Activated naive CD8-positive, alpha-beta T cell treated with anti-CD3 and anti-CD28 coated beads, Interleukin-2, amount 10 ng/mL, durations not matched to agents 7 days and 5 days (primary cell): ENCODE data around the gene PIH1D2. TPM values are rescaled to one million over a fixed set of nuclear protein-coding genes. Genes with fewer than 3 reads are reported as not detected.
A peak's percentile ranks its signal among the peaks of the same experiment; 100 is the strongest.
"Not testable (repeated sequence)": the region's sequence is repeated elsewhere in the genome, so short reads cannot be mapped to it uniquely, and the experiment has no call there.

Experiments used
- ATAC-seq: fragments of 150-1000 bp; cut with Tn5 transposase; one replicate; pipeline ENCODE4 v1.10.0; 2021; ENCODE audit warnings: low read depth, moderate library complexity
- POLR2A ChIA-PET: fragments of 350-600 bp; sonication (Branson Sonifier 250); formaldehyde crosslinking; loops from one replicate; lab custom pipeline; 2021; ENCODE audit warnings: antibody characterized with exemption; lab: Charles Lee
- DNase-seq: peaks from one replicate; pipeline ENCODE4 v3.0.0; 2021
- H3K27ac Mint-ChIP-seq: one replicate; pipeline ENCODE4 v1.8.0; 2022; ENCODE audit warnings: mild to moderate bottlenecking, mixed read lengths
- H3K27me3 Mint-ChIP-seq: one replicate; pipeline ENCODE4 v1.8.0; 2022; ENCODE audit warnings: mild to moderate bottlenecking, moderate library complexity, mixed read lengths
- H3K36me3 Mint-ChIP-seq: one replicate; pipeline ENCODE4 v1.8.0; 2021; ENCODE audit warnings: mild to moderate bottlenecking, mixed read lengths
- H3K4me1 Mint-ChIP-seq: one replicate; pipeline ENCODE4 v1.8.0; 2021; ENCODE audit warnings: mixed read lengths
- H3K4me3 Mint-ChIP-seq: one replicate; pipeline ENCODE4 v1.8.0; 2022; ENCODE audit warnings: mild to moderate bottlenecking, moderate library complexity, mixed read lengths
- H3K9me3 Mint-ChIP-seq: one replicate; pipeline ENCODE4 v1.8.0; 2021; ENCODE audit warnings: mixed read lengths
- total RNA-seq, 2 experiments: library from RNA; stranded (reverse); gene quantifications; one replicate each; pipeline ENCODE4 v1.2.3, GENCODE V29; 2021

The PIH1D2 gene
- total RNA-seq, 2 experiments from 2014 or later, result 0.50 TPM; not detected in 1

DNA sequence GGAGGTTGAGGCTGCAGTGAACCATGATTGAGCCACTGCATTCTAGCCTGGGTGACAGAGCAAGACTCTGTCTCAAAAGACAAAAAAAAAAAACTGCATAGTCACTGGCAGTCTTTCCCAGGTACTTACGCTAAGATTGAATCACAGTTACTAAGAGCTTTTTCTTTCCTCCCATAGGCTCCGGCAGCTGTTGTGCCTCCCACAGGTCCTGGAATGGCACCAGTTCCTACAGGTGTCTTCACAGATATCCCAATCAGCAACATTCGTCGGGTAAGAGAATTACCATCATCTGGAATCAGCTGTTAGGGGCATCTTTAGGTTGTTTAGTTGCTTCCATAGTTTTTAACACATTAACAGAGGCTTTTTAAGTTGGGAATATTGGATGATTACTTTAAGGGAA is 28.9 kb downstream of the PIH1D2 start:
- no peak overlapping the region for H3K4me3 Mint-ChIP-seq
- no peak overlapping the region for H3K27ac Mint-ChIP-seq
- ATAC-seq, result no peak
- H3K9me3 Mint-ChIP-seq, result no peaks in the 10 kb centered on the region
- peaks cover 12% of the 10 kb centered on the region for H3K4me1 Mint-ChIP-seq
- POLR2A ChIA-PET, result no interaction called here
- no peaks in the 10 kb centered on the region for H3K27me3 Mint-ChIP-seq
- peaks cover 53% of the 10 kb centered on the region for H3K36me3 Mint-ChIP-seq
- no peak for DNase-seq

DNA sequence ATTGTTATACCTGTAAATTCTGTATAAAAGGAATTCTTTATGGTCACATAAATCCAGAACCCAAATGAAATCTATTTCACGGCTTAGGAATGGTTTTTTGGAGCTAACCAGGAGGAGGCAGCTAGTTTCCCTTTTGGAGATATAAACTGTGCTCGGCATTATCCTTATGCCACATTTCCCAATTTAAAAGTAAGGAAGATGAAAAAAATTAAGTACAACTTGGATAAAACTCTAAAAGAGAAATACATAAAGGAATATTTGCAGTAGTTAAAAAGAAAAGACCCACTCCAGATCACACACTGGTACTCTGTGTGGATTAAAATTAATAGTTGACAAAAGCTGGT is 30.9 kb downstream of the PIH1D2 start:
- no peak for ATAC-seq
- peaks cover 10% of the 10 kb centered on the region for H3K4me1 Mint-ChIP-seq

DNA sequence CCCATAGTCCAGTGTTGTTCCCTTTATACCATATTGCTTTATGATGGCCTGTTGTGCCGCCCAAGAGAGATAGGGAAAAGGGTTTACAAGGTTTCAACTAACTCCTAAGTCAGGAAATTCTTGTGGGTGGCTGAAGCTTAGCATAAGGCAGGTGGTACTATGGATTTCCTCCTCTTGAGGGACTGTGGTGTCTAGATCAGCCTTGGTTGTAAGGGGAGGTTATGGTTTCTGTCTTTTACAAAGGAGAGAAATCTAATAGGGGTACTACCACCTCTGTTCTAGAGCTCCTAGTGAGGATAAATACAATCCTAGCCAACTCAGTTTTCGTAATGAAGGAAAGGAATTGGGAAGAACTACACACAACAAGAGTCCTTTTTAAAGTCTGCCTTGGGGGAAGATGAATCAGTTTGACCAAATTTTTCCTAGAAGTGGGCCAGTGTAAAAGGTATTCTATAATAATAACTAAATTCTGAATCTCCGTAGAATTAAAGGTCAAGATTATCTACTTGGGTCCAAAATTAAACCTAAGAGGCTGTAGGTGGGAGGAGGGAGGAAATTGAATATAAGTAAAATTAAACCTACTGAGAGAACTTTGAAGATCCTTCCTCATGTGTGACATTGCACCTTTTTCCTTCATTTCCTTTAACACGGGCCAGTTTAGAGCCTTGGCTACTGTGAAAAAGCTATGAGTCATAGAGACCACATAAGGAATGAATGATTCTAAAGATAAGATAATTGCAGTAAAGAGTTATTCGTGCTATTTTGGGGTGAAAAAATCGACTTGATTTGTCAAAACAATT is 31.5 kb downstream of the PIH1D2 start:
- Mint-ChIP-seq H3K27ac (no peak overlapping the region), H3K4me1 (peaks cover 9% of the 10 kb centered on the region), H3K27me3 (no peaks in the 10 kb centered on the region), H3K4me3 (no peak overlapping the region), H3K36me3 (peaks cover 45% of the 10 kb centered on the region), H3K9me3 (no peaks in the 10 kb centered on the region)
- no peak for ATAC-seq
- DNase-seq, result no peak
- POLR2A ChIA-PET, result no interaction called here

More for the DNA sequence above, 30.9 kb downstream of the PIH1D2 start:
- DNase-seq, result no peak
- Mint-ChIP-seq H3K27me3 (no peaks in the 10 kb centered on the region), H3K27ac (no peak overlapping the region), H3K36me3 (peaks cover 47% of the 10 kb centered on the region), H3K4me3 (no peak overlapping the region), H3K9me3 (no peaks in the 10 kb centered on the region)
- POLR2A ChIA-PET, result no interaction called here

DNA sequence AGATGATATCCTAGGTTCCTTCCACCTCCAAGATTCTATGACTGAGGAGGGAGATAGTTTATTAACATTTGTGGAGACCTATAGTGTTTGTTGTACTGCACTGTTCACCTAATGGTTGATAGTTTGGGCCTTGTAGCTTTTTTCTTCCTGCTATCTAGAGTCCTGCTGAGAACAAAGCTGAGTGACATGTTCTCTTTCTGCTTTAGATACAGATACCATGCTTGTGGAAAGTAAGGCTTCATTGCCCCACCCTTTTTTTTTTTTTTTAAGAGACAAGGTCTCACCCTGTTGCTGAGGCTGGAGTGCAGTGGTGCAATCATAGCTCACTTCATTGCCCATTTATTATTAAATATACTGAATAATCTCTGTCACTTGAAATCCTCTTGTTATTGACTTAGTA is 36.3 kb downstream of the PIH1D2 start:
- no peak overlapping the region for H3K4me3 Mint-ChIP-seq
- H3K9me3 Mint-ChIP-seq, result no peaks in the 10 kb centered on the region
- no peak overlapping the region for H3K27ac Mint-ChIP-seq
- DNase-seq (no peak), ATAC-seq (no peak)
- POLR2A ChIA-PET, result no interaction called here
- H3K4me1 Mint-ChIP-seq, result peaks cover 14% of the 10 kb centered on the region
- H3K36me3 Mint-ChIP-seq, result peaks cover 26% of the 10 kb centered on the region
- no peaks in the 10 kb centered on the region for H3K27me3 Mint-ChIP-seq

DNA sequence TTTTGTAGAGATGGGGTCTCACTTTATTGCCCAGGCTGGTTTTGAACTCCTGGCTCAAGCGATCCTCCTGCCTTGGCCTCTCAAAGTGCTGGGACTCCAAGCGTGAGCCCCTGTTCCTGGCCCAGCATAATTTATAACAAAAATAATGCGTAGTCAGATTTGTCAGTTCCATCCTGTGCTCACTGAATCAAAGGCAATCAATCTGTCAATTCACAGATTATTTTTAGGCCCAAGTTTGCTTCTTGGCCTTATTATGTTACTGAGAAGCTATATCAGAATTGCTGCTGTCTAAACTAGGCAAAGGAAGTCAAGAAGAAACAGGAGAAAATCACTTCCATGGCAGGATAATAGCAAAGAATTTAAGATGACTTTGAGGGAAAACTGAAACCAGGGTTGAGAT is 39.9 kb downstream of the PIH1D2 start:
- Mint-ChIP-seq H3K4me3 (no peak overlapping the region), H3K27me3 (no peaks in the 10 kb centered on the region), H3K27ac (no peak overlapping the region), H3K4me1 (peaks cover 8% of the 10 kb centered on the region), H3K36me3 (peaks cover 25% of the 10 kb centered on the region), H3K9me3 (no peaks in the 10 kb centered on the region)
- no peak for DNase-seq
- no peak for ATAC-seq
- POLR2A ChIA-PET, result no interaction called here

DNA sequence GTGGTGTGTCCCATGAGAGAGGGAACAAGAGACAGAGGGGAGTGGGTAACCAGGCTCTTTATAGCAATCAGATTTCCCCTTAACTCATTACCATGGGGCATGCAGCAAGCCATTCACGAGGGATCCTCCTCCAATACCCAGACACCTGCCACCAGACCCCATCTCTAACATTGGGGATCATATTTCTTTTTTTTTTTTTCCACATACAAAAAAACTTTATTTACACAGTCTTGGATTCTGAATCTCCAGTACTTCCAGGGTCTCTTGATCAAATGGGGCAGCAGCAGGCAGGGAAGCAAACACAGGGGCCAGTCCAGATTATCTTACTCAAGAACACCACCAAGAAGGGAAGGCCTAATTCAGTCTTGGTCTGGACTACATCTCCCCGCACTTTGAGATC is 44.4 kb downstream of the PIH1D2 start:
- H3K27ac Mint-ChIP-seq, result no peak overlapping the region
- H3K36me3 Mint-ChIP-seq, result peaks cover 22% of the 10 kb centered on the region
- no peaks in the 10 kb centered on the region for H3K9me3 Mint-ChIP-seq
- ATAC-seq (no peak), DNase-seq (no peak)
- POLR2A ChIA-PET, result no interaction called here
- peaks cover 10% of the 10 kb centered on the region for H3K4me1 Mint-ChIP-seq
- no peak overlapping the region for H3K4me3 Mint-ChIP-seq
- no peaks in the 10 kb centered on the region for H3K27me3 Mint-ChIP-seq

DNA sequence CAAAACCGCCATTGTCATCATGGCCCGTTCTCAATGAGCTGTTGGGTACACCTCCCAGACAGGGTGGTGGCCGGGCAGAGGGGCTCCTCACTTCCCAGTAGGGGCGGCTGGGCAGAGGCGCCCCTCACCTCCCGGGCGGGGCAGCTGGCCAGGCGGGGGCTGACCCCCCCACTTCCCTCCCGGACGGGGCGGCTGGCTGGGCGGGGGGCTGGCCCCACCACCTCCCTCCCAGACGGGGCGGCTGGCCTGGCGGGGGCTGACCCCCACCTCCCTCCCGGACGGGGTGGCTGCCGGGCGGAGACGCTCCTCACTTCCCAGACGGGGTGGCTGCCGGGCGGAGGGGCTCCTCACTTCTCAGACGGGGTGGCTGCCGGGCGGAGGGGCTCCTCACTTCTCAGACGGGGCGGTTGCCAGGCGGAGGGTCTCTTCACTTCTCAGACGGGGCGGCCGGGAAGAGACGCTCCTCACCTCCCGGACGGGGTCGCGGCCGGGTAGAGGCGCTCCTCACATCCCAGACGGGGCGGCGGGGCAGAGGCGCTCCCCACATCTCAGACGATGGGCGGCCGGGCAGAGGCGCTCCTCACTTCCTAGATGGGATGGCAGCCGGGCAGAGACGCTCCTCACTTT is 46.9 kb downstream of the PIH1D2 start:
- ATAC-seq, H3K9me3 Mint-ChIP-seq, DNase-seq, POLR2A ChIA-PET, H3K27me3 Mint-ChIP-seq, H3K4me3 Mint-ChIP-seq, H3K27ac Mint-ChIP-seq: not testable (repeated sequence)
- H3K4me1 Mint-ChIP-seq, result peaks cover 14% of the 10 kb centered on the region
- peaks cover 16% of the 10 kb centered on the region for H3K36me3 Mint-ChIP-seq

DNA sequence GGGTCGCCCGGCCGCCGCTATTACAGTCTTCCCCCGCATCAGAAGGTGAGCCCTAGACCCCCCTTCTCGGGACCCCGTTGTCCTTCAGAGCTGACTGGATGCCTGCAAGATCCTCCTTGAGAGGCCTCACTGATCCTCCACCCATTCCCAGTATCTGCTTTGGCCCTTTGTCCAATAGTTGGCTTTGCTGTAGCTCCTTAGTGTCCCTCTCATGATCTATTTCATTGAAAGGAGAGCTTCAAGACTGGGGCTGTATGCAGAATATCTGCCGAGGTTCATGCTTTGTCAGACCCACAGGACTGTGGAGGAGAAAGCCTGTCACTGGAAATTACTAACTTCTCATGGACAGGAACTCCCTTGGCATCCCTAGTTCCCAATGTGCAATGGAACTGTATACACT is 48.1 kb downstream of the PIH1D2 start:
- no peak for ATAC-seq
- H3K9me3 Mint-ChIP-seq, result no peaks in the 10 kb centered on the region
- peak overlapping the region; percentile 99 for H3K27ac Mint-ChIP-seq
- H3K4me3 Mint-ChIP-seq, result peak overlapping the region; percentile 100
- H3K36me3 Mint-ChIP-seq, result peaks cover 16% of the 10 kb centered on the region
- POLR2A ChIA-PET, result interaction anchor here (0.6 kb wide), 1 partner anchor 99 kb away, joined by 3 read pairs; no protein-coding TSS in a partner anchor
- peaks cover 14% of the 10 kb centered on the region for H3K4me1 Mint-ChIP-seq
- H3K27me3 Mint-ChIP-seq, result no peaks in the 10 kb centered on the region
- no peak for DNase-seq

DNA sequence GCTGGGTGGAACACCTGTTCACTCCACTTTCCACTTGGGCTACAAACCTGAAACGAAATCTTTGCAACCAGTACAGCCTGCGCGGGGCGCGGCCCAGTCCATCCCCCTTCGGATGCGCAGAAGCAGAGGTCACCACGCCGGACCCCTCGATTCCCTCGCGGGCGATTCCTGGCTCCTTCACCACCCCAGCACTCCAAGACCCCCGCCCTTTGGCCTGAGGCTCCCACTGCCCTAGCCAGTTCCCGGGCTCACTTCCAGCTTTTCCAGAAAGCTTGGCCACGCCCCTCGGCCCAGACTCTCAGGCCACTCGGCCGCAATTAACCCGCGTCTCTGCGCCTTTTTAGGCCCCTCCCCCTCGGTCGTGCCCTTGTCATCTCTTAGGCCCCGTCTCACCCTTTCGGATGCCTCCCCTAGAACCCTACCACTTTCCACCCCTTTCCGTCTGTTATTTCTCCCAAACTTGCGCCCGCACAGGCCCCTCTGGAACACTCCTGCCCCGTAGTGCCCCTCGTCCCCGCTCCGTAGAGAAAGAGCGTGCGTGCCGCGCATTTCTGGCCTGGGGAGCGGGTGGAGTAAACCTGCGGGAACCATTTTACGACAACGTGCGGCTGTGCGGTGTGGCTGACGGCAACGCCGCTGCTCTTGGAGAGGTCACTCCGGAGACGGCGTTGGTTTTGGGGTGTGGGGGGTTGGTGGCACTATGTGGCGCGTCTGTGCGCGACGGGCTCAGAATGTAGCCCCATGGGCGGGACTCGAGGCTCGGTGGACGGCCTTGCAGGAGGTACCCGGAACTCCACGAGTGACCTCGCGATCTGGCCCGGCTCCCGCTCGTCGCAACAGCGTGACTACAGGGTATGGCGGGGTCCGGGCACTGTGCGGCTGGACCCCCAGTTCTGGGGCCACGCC is 48.8 kb downstream of the PIH1D2 start, which contains the start of gene DLAT:
DLAT (plus strand) TSS at position 636 of the 906 bp plus-strand sequence; CDS start at position 701, 65 bp downstream.
- H3K27ac Mint-ChIP-seq, result peak within 1 kb of the TSS; percentile 99
- DNase-seq (peak; percentile 90), ATAC-seq (peak; percentile 85)
- no peaks in the 10 kb centered on the region for H3K27me3 Mint-ChIP-seq
- H3K9me3 Mint-ChIP-seq, result no peaks in the 10 kb centered on the region
- H3K4me3 Mint-ChIP-seq, result peak within 1 kb of the TSS; percentile 100
- POLR2A ChIA-PET, result interaction anchor here (0.7 to 1.2 kb wide), 2 partner anchors 89 to 98 kb away, joined by 3 to 5 read pairs; no protein-coding TSS in a partner anchor
- H3K4me1 Mint-ChIP-seq, result peaks cover 14% of the 10 kb centered on the region
- H3K36me3 Mint-ChIP-seq, result peaks cover 12% of the 10 kb centered on the region

DNA sequence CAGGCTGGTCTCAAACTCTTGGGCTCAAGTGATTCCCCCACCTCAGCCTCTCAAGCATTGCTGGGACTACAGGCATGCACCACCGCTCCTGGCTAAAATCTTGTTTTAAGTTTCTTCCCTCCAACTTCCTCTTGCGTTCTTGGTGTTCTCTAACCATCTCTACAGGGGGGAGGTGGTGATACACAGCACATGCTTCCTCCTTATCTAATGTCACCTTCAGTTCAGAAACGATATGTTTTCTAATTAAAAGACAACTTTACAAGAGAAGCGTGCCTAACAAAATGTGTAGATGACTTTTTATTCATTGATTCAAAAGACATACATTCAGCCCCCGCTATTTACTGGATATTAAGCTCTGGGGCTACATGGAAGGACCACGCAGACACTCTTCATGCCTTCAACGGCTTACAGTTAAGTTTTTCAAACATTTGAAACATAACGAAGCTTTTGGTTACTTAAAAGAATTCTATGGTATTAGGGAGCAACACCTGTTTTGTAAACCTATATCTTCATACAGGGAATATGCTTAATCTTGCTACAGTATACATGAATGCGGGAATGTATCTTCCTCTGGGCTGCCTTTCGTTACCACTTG is 49.5 kb downstream of the PIH1D2 start:
- peak overlapping the region; percentile 100 for H3K4me3 Mint-ChIP-seq
- POLR2A ChIA-PET, result interaction anchor here (0.7 to 1.2 kb wide), 3 partner anchors 88 to 544 kb away, joined by 3 to 6 read pairs (median 5); no protein-coding TSS in a partner anchor
- no peaks in the 10 kb centered on the region for H3K27me3 Mint-ChIP-seq
- H3K36me3 Mint-ChIP-seq, result peaks cover 13% of the 10 kb centered on the region
- no peaks in the 10 kb centered on the region for H3K9me3 Mint-ChIP-seq
- no peak for DNase-seq
- peak overlapping the region; percentile 99 for H3K27ac Mint-ChIP-seq
- ATAC-seq, result peak; percentile 19
- H3K4me1 Mint-ChIP-seq, result peaks cover 14% of the 10 kb centered on the region

DNA sequence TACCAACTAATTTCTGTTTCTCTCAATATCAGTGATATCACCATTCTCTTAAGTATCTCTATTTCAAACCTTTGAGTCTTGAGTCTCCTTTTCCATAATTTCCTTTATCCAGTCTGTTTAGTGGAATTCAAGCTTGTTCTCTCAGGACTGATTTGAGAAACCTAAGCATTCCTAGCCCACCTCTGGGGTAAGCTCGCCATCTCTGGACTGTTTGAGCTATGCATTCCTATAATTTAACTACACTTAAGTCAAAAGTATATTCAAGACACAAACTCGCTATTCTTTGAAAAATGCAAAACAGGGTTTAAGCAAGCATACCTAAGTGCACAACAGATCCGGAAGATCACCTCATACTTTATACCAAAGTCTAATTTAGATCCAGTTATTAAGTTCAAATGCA is 50.7 kb downstream of the PIH1D2 start:
- Mint-ChIP-seq H3K27ac (no peak overlapping the region), H3K9me3 (no peaks in the 10 kb centered on the region), H3K27me3 (no peaks in the 10 kb centered on the region), H3K36me3 (peaks cover 7% of the 10 kb centered on the region), H3K4me3 (no peak overlapping the region), H3K4me1 (peaks cover 11% of the 10 kb centered on the region)
- no peak for ATAC-seq
- POLR2A ChIA-PET, result no interaction called here
- no peak for DNase-seq

DNA sequence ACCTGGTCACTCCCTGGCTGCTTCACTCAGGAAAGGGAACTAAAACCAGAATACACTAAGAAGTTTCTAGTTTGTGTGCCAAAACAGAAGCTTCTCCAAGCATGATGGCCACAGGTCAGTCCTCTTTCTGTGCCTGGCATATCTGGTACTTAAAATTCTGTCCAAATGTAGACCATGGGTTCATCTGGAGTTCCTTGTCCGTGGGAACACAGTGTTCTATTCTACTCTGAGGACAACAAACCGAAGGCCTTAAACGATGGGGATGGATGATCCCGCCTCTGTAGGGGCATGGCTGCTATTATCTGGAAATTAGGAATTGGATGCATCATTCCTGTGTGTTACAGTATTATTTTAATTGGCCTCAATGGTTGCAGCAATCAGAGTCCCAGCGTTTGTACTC is 54.8 kb downstream of the PIH1D2 start:
- H3K9me3 Mint-ChIP-seq, result no peaks in the 10 kb centered on the region
- ATAC-seq, result no peak
- H3K27ac Mint-ChIP-seq, result no peak overlapping the region
- POLR2A ChIA-PET, result no interaction called here
- H3K4me1 Mint-ChIP-seq, result peaks cover 6% of the 10 kb centered on the region
- H3K27me3 Mint-ChIP-seq, result no peaks in the 10 kb centered on the region
- H3K4me3 Mint-ChIP-seq, result no peak overlapping the region
- no peak for DNase-seq
- peaks cover 7% of the 10 kb centered on the region for H3K36me3 Mint-ChIP-seq
